Stimulated activated CD8-positive, alpha-beta memory T cell treated with anti-CD3 and anti-CD28 coated beads, Interleukin-4, amount 100 ng/mL, for 48 hours (primary cell): Measurements from ENCODE around the gene HSPB9.
A peak's percentile ranks its signal among the peaks of the same experiment; 100 is the strongest.
"Not testable (repeated sequence)": the region's sequence is repeated elsewhere in the genome, so short reads cannot be mapped to it uniquely, and the experiment has no call there.

ENCODE experiments used
- DNase-seq: peaks from one replicate; pipeline ENCODE4 v3.0.0-alpha.2; 2020

Gene HSPB9

GRCh38 chr17:42120161-42120769, 2.3 kb upstream of the HSPB9 start:
- DNase-seq = no peak

GRCh38 chr17:42120770-42121769, 1.5 kb upstream of the HSPB9 start, which contains the start of gene KAT2A:
Gene KAT2A (minus strand): TSS chr17:42121367. CDS start chr17:42121304, 63 bp downstream.
- DNase-seq = peak; percentile 85

DNA sequence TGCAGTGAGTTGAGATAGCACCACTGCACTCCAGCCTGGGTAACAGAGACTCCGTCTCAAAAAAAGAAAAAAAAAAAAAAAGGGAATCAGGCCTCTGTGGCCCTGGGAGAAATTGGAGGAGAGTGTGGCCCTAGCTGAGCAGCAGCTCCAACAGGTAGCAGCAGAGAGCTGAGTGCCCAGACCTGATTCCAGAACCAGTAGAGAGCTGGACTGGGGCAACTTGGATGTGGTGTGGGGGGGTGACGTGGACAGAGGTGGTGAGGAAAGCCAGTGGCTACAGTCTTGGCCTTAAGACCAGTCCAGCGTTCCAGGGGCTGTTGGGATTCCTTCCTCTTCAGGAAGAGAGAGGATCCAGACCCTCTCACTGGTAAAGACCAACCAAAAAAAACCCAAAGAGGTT, 1.7 kb downstream of the HSPB9 start:
- no peak for DNase-seq

DNA sequence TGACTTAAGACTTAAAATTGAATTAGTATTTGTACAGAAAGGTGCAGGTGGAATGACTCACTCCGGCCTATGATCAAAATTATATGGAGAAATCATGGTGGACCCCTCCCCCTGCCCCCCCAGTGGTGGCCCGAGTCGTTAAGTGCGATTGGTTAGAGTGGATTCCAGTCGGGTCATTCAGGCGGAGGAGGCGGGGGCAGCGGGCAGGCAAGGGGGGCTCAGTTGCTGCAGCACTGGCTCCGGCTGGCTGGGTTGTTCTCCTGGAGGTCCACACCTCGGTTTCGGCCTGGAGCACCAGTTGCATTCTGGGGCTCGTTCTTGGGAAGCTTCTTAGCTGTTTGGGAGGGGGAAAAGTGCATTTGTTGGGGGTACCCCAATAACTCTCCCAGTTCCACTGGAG, 3.0 kb downstream of the HSPB9 start:
- no peak for DNase-seq

DNA sequence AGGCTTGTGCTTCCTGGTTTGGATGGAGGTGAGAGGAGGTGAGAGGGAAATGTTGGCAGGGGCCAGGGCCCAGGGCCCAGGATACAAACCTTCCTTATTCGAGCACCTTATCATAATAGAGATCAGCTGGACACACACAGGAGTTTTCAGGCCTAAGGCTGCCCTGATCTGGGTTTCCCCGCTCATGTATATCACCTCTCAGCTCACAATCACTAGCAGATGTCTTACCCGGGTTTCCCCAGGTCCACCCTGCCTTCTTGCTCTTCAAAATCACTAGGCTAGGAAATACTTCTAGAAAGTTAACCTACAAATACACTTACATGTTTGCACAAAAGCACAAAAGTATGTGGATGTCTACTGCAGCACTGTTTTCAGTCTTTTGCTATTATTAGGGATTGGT, 4.2 kb downstream of the HSPB9 start:
- no peak for DNase-seq

DNA sequence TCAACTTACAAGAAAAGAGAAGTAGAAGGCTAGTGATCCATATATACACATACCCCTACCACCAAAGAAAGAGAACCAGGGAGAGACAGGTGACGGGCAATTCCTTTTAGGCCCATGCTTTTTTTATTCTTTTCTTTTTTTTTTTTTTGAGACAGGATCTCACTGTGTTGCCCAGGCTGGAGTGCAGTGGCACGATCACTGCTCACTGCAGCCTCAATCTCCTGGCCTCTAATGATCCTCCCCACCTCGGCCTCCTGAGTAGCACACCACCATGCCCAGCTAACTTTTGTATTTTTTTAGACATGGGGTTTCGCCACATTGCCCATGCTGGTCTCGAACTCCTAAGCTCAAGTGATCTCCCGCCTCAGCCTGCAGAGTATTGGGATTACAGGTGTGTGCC, 4.8 kb downstream of the HSPB9 start:
- DNase-seq = no peak

GRCh38 chr17:42129109-42129837, 6.7 kb downstream of the HSPB9 start:
- DNase-seq = no peak

DNA sequence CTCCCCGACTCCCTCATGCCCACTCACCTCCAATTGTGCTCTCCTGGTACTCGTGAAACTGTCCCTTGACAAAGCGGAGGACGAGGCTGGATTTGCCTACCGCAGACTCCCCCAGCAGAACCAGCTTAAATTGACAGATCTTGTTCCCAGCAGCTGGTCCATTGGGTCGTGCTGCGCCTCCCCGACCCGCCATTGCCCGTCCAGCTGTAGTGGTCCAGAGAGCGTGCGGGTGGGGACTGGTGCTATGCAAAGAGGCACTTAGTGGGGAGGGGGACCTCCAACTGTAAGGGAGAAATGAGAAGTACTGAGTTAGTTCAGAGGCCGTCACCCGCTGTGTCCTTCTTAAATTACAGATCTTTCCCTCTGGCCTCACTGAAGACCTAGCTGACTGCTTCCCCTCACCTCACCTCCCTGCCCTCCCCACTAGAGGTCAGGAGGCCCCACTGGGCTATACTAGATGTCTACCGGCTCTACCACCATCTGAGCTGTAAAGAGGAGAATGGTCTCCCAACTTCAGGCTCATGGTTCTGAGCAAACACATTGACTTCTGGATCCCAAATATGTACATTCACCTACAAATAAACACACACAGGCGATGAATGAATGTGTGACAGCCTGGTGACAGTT, 7.8 kb downstream of the HSPB9 start:
- DNase-seq = no peak

- no peak for DNase-seq
These were observed 8.6 kb downstream of the HSPB9 start for GRCh38 chr17:42131232-42131631.

GRCh38 chr17:42131981-42132432, 9.4 kb downstream of the HSPB9 start:
- DNase-seq = no peak

GRCh38 chr17:42132941-42133340, 10.3 kb downstream of the HSPB9 start:
- DNase-seq = peak; percentile 51

- DNase-seq = peak; percentile 53
These were observed 10.9 kb downstream of the HSPB9 start for GRCh38 chr17:42133461-42134041.

DNA sequence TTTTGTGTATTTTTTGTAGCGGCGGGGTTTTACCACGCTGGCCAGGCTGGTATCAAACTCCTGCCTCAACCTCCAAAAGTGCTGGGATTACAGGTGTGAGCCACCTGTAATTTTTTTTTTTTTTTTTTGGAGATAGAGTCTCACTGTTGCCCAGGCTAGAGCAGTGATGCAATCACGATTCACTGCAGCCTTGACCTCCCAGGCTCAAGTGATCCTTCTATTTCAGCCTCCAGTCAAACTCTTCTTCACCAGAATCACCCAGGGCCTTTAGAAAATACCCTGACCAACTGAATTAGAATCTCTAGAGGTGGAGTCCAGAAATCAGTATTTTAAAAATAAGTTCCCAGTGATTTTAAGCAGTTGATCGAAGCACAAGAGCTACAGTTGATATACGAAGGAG, 12.5 kb downstream of the HSPB9 start:
- DNase-seq = no peak

DNA sequence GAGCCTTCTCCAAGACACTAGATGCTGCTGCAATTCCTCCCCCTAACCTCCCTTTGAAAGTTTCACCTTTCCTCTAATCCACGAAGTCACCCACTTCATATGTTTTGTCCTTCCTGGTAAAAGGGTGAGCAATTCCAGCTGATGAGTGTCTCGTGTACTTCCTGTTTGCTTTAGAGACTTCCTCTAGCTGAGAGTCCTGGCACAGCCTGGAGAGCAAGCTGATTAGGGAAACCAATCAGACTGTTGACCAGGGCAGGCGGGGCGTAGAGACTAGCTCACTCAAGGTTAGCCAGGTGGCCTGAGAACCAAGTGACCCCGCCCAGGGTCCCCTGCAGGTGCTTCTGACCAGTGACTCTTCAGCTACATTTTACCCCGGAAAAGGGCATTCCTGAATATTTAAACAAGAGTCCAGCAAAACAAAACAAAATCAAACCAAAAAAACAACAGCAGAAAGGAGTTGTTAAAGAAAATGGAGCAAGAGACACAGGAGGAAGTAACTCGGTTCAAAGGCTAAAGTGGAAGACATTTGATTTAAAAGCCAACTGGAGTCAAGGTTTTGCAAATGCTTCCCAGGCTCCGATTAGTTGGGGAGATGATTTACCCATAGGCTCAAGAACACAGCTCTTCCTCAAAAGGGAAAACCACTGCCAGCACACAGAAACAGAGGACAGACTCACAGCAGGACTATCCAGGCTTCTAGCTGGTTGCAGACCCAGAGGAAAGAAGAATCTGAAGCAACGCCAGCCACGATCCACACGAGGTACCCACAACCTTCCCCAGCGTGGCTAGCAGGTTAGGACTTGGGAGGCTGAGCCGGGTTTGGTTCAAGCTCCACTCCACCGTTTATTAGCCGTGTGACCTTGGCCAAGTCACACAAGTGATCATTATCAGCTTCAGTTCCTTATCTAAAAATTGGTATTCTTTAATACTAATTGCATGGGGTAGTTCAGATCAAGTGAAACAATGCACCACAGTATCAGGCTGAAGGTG, 13.4 kb downstream of the HSPB9 start:
- no peak for DNase-seq

DNA sequence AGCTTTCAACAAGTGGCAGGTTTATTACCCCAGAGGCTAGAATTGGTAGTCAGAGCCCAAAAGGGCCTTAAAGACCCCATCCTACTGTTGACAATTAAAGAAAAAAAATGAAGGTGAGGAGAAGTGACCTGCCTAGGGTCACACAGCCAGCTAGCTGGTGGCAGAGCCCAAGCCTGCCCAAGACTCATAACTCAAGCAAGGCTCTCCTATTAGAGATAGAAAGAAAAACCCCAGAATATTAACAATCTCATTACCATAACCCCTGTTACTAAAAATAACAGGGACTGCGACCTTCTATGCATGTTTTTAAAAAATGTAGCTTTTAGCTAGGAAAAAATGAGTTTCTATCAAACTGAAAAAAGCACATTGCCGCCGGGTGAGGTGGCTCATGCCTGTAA, 14.0 kb downstream of the HSPB9 start:
- DNase-seq = no peak

DNA sequence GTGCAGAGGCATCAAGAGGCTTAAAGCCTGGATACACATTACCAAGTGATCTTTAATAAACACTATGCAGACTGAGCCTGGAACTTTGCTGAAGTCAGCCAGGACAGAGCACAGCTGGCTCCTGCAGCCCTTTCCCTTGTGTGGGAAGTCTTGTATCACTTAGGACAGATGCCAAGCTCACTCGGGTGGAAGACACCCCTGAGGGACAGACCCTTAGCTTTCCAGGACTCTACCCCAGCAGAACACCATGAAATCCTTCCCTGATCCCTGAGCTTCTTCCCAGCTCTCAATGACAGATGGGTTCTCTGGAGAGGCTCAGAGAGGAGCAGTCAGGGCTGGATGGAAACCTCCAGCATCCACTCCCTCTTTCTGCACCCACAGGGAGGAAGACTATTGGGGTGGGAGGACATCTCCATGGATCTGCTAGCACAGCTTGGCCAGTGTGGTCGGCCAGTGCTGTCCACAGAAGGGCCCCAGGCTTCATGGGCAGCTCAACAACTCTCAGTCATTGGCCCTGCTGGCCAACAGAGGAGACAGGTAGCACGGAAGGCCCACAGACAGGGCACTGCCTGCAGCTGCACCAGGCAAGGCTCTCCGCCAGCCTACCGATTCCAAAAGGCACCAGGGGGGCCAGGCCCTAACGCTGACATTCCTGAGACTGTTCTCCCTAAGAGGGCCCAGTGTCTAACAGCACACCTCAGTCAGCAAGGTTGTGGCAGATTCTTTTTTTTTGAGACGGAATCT, 16.3 kb downstream of the HSPB9 start:
- DNase-seq = no peak

DNA sequence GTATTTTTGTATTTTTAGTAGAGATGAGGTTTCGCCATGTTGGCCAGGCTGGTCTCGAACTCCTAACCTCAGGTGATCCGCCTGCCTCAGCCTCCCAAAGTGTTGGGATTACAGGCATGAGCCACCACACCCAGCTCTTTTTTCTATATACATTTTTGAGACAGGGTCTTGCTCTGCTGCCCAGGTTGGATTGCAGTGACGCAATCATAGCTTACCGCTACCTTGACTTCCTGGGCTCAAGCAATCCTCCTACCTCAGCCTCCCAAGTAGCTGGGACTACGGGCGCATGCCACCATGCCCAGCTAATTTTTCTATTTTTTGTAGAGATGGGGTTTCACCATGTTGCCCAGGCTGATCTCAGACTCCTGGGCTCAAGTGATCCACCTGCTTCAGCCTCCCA, 18.1 kb downstream of the HSPB9 start:
- DNase-seq = not testable (repeated sequence)

- no peak for DNase-seq
These were observed 18.8 kb downstream of the HSPB9 start for GRCh38 chr17:42141382-42141781.

DNA sequence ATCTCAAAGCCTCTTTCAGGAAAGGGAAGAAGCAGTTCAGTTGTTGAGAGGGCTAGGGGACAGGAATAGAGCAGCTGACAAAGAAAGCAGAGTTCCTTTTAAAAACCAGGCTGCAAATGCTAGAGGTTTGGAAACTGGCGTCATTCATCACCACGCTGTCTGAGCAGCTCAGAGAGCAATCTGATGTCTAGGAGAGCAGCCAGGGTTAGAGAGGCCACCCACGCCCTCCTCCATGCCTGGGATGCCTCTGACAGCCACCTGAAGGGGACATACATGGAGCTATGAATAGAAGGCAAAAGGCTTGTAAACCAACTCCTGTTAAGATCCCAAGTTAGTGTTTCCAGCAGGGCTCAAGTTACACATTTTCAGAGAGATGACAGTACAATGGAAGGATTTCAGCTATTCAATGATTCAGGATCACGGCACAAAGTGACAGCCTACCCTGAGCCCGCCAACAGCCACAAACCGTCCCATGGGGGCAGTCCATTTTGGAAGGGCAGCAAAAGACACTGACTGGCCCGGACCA, 19.8 kb downstream of the HSPB9 start:
- no peak for DNase-seq

DNA sequence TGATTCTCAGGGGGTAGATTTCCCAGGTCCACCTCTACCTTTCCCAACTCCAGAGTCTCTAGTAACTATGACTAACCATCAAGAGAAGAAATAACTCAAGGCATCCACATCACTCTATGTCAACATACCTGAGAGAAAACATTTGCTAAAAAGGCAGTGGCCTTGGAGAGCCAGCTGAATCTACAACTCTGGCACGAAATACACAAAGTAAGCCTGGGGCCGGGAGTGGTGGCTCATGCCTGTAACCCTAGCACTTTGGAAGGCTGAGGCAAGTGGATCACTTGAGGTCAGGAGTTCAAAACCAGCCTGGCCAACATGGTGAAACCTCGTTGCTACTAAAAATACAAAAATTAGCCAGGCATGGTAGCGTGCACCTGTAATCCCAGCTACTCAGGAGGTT, 20.5 kb downstream of the HSPB9 start:
- not testable (repeated sequence) for DNase-seq
